NCI-H1930 (cell line): ENCODE measurements around the gene POMGNT2.

ENCODE experiments used
- DNase-seq, 2 experiments: peaks; one replicate each; lab custom pipeline; 2025; lab: John Stamatoyannopoulos, UW

The POMGNT2 gene

DNA sequence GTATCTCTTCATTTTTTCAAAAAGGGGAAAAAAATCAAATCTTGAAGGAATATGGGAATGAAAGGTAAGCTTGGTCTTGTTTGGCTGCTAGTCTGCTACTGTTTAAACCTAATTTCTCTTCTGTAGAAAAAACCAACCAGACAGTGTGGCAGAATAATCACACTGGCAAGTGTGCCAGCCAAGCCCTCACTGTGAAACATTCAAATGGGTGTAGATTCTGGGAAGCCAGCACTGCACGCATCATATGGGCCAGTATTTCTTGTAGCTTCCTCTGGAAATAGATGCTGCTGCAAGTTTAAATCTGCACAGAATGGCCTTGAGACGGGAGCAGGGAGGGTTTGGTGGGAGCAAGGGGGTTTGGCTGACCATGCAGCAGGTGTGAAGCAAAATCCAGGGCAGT lies 62.1 kb downstream of the POMGNT2 start:
- no peak for DNase-seq

GRCh38 chr3:43043071-43043766 lies 62.7 kb downstream of the POMGNT2 start:
- DNase-seq = no peak

GRCh38 chr3:43041517-43041916 lies 64.4 kb downstream of the POMGNT2 start:
- DNase-seq = no peak

GRCh38 chr3:43038010-43038409 lies 67.9 kb downstream of the POMGNT2 start:
- no peak for DNase-seq

DNA sequence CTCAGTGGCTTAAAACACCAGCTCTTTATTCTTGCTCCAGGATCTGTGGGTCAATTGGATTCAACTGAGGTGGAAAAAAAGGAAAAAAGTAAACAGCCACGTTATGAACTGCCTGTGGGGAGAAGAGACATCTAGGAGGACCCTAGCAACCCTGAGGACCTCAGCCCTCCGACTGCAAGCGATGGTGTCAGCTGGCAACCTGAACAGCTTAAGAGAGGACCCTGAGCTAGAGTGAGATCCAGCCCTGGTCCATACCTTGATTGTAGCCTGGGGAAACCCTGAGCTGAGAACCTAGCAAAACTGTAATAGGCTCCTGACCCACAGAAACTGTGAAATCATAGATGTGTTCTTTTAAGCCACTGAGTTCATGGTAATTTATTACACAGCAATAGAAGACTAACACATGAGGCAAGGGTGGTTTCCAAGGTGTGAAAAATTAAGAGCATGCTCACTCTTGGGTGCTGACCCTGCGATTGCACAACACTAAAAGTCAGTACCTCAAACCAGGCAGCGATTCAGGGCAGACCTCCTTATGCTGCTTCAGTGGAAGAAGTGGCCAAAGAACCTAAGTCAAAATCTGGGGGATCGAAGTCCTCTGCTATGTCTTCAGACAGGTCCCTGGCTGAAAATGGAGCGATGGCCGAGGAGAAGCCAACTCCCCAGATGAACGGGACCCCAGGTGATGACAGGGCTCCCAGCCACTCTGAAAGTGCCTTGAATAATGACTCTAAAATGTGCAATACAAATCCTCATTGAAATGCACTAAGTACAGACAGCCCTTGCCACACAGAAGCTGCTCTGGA lies 69.1 kb downstream of the POMGNT2 start:
- no peak for DNase-seq

DNA sequence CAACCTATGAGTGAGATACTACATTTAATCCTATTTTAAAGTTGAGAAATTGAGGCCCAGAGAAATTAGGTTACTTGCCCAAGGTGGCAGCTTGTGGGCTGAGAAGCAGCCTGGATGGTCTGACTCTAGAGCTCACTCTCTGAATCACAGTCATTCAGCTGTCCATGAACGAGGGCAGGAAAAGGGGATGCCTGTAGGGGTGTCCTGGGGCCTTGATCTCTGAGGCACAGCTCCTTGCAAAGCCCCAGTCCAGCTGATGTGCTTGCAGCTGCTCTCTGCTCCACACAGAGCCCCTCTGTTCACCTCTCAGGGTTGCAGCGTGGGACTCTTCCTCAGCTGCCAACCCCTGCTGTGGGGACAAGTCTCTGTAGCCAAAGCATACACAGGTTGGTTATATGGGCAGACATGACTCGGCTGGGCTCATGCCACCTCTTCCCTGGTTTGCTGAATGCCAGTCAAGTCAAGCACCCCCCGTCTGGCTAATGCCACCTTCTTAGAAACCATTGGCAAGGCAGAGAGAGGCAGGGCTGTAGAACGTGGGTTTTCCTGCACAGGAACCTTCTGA lies 70.0 kb downstream of the POMGNT2 start:
- DNase-seq = no peak

DNA sequence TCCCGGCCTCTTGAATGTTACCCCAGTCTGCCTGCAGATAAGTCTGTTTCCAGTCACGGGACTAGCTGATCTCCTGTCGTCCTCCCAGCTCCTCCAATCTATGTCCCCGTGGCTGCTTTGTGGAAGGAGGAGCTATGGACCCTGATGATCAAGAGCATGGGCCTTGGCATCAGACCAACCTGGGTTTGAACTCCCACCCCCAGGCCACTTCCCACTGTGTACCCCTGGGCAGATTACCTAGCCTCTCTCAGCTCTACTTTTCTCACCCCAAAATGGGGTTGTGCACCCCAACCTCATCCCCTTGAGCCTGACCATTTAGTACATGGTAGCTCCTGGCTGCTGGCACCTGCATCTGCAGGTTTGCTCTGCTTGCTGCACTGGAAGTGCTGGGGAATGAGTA lies 71.0 kb downstream of the POMGNT2 start:
- DNase-seq = no peak

DNA sequence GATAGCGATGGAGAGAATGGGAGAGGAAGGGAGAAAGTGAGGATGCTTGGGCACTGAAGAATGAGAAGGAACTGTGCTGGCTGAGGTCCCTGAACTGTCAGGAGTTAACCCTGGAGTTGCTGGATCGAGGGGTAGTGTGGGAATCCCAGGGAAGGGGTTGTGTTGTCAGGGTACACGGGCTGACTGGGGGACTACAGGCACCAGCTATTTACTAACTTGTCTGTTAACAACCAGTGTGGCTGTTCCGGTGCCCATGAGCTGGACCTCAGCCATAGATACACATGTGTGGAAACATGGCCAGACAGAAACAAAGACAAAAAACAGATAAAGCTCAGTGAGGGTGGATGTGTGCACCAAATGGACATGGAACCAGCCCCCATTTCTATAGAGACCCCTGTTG lies 71.7 kb downstream of the POMGNT2 start:
- no peak for DNase-seq

DNA sequence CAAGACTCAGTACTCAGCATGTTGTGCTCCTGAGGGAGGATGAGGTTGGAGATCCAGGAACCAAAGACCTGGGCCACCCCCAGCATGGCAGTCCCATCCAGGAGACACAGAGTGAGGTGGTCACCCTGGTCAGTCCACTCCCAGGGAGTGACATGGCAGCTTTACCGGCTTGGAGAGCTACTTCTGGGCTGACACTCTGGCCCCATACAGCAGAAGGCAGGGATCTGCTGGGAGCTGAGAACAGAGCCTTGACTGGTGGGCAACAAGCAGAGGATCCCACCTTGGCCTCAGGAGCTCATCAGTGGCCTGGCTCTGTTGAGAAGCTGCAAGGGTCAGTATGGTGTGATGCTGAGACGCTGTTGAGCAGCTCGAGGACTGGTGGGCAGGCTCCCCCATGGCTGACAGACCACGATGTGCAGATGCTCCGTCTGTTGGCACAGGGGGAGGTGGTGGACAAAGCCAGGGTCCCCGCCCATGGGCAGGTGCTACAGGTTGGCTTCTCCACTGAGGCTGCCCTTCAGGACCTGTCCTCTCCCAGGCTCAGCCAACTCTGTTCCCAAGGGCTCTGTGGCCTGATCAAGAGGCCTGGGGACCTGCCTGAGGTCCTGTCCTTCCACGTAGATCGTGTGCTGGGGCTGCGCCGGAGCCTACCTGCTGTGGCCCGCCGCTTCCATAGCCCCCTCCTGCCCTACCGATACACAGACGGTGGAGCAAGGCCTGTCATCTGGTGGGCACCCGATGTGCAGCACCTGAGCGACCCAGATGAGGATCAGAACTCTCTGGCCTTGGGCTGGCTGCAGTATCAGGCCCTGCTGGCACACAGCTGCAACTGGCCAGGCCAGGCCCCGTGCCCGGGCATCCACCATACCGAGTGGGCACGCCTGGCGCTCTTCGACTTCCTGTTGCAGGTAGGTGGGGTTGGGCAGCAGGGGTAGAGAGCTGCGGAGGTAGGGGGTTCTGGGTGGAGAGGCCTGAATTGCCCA lies 72.9 kb downstream of the POMGNT2 start:
- DNase-seq = no peak

DNA sequence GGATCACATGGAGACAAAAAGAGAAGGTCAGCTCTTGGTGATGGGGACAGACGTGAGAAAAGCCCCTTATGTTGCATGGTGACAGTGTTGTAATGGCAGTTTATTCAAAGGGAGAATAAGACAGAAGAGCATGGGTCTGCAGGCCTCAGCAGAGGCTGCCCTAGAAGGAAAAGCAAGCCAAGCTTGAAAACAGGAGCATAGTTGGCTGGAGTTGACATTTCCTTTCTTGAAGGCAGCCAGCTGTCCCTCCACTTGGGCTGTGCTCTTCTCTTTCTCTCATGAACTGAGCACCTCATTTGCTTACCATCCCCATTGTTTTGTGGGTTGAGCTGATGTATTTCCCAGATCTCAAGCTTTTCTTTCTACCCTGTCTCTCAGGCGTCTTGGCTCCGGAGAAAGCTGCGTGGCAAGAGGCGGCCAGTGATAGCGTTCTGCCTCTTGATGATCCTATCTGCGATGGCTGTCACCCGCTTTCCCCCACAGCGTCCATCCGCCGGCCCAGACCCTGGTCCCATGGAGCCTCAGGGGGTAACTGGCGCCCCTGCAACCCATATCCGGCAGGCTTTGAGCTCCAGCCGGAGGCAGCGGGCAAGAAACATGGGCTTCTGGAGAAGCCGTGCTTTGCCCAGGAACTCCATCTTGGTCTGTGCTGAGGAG lies 73.9 kb downstream of the POMGNT2 start:
- no peak for DNase-seq

DNA sequence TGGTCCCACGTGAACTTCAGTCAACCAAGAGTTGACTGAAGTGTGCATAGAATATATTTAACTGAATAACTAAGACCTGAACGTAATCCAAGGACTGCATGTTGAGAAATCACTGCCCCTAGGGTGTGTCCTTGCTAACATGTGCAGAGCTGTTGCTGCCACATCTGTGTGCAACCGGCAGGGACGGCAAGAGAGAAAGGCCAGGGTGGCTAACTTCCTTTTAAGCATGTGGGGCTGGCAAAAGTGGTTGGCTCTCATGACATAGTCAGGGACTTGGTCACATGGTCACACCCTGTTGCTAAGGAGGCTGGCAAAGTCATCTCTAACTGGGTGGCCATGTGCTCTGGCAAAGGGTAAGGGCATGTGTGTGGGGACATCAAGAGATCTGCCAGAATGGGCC lies 74.4 kb downstream of the POMGNT2 start:
- DNase-seq = no peak

- DNase-seq = no peak
Observed at GRCh38 chr3:43030162-43030935, 75.5 kb downstream of the POMGNT2 start.
